Caco-2 (cell line): ENCODE data around the gene RIPOR2. TPM values are rescaled to one million over a fixed set of nuclear protein-coding genes. Genes with fewer than 3 reads are reported as not detected.
"Not testable (repeated sequence)": the region's sequence is repeated elsewhere in the genome, so short reads cannot be mapped to it uniquely, and the experiment has no call there.

Experiments used
- BruUV-seq: library from RNA; stranded (reverse); fragments of 400-500 nt; replicated peaks from 2 replicates; lab custom pipeline; 2021; lab: Mats Ljungman, UMichigan
- CTCF ChIA-PET: fragments of 300-600 bp; sonication (Branson Sonifier 250); formaldehyde crosslinking; loops from one replicate; lab custom pipeline; 2022; ENCODE audit warnings: antibody characterized with exemption; lab: Charles Lee
- POLR2A ChIA-PET: fragments of 300-600 bp; sonication (Branson Sonifier 250); formaldehyde crosslinking; loops from one replicate; lab custom pipeline; 2022; ENCODE audit warnings: antibody characterized with exemption; lab: Charles Lee
- DNase-seq, 2 experiments: peaks; one replicate each; pipeline versions ENCODE4 v3.0.0 to v3.0.0-alpha.2; 2020 to 2022
- H3K27me3 ChIP-seq: replicated peaks from 2 replicates; pipeline ENCODE4 v1.6.0; 2011; ENCODE audit warnings: low read length; ENCODE audit not compliant: control insufficient read depth, insufficient read depth
- H3K36me3 ChIP-seq: 2 replicates; pipeline ENCODE4 v1.5.1; 2011; ENCODE audit warnings: low read length; ENCODE audit not compliant: control insufficient read depth, insufficient read depth
- H3K4me1 ChIP-seq: fragments of 250-450 bp; sonication (Bioruptor Pico); 2 replicates; pipeline ENCODE4 v1.5.1; 2020; ENCODE audit warnings: mild to moderate bottlenecking
- H3K4me3 ChIP-seq: 2 replicates; pipeline ENCODE4 v1.5.1; 2011; ENCODE audit warnings: low read depth, mild to moderate bottlenecking, control low read depth, low read length
- H3K9me3 ChIP-seq: fragments of 250-450 bp; sonication (Bioruptor Pico); 2 replicates; pipeline ENCODE4 v1.5.1; 2020; ENCODE audit warnings: mild to moderate bottlenecking, moderate library complexity
- H3K27ac Mint-ChIP-seq: one replicate; pipeline ENCODE4 v1.8.0; 2022; ENCODE audit warnings: mixed read lengths; ENCODE audit not compliant: unreplicated experiment
- H3K27me3 Mint-ChIP-seq: one replicate; pipeline ENCODE4 v1.8.0; 2022; ENCODE audit warnings: mixed read lengths; ENCODE audit not compliant: insufficient read depth, unreplicated experiment
- H3K36me3 Mint-ChIP-seq: one replicate; pipeline ENCODE4 v1.8.0; 2022; ENCODE audit warnings: mild to moderate bottlenecking, mixed read lengths; ENCODE audit not compliant: insufficient read depth, unreplicated experiment
- H3K4me1 Mint-ChIP-seq: one replicate; pipeline ENCODE4 v1.8.0; 2022; ENCODE audit warnings: low read depth, mixed read lengths; ENCODE audit not compliant: unreplicated experiment
- H3K4me3 Mint-ChIP-seq: one replicate; pipeline ENCODE4 v1.8.0; 2022; ENCODE audit warnings: mild to moderate bottlenecking, moderate library complexity, mixed read lengths; ENCODE audit not compliant: unreplicated experiment
- H3K9me3 Mint-ChIP-seq: one replicate; pipeline ENCODE4 v1.8.0; 2022; ENCODE audit warnings: mixed read lengths; ENCODE audit not compliant: unreplicated experiment
- CTCF ChIP-seq, 2 experiments: fragments of 200-600 bp in 1 of 2; IDR thresholded peaks; 1 replicate in 1 of 2; 2 replicates in 1 of 2; pipeline versions ENCODE4 v1.5.1 to v1.8.0; 2011 to 2022; ENCODE audit warnings: antibody characterized with exemption in 1 of 2, control low read depth in 1 of 2, inconsistent platforms in 1 of 2, low read depth in 1 of 2, low read length in 1 of 2, mild to moderate bottlenecking in 1 of 2, moderate library complexity in 1 of 2; ENCODE audit not compliant: insufficient read depth in 1 of 2, severe bottlenecking in 1 of 2, unreplicated experiment in 1 of 2
- intact Hi-C: fragments of 100-400 bp; cut with micrococcal nuclease; formaldehyde crosslinking; loops from one replicate; pipeline ENCODE4 v1.10.0; 2022; ENCODE audit not compliant: unreplicated experiment
- total RNA-seq: library from RNA; stranded (reverse); gene quantifications from 2 replicates; pipeline ENCODE4 v1.2.3, GENCODE V29; 2022

The RIPOR2 gene
- total RNA-seq, 1 experiment from 2014 or later, result 0.64 TPM

- no peak for DNase-seq
- intact Hi-C loops, result loop anchor here (1.0 kb wide), 2 partner anchors 46 to 184 kb away; no protein-coding TSS in a partner anchor
- H3K36me3 Mint-ChIP-seq, result no peaks in the 10 kb centered on the region
- no peak overlapping the region for H3K4me3 Mint-ChIP-seq
- ChIA-PET POLR2A (no interaction called here), CTCF (interaction anchor here (1.2 kb wide), 1 partner anchor 14 kb away, joined by 3 read pairs; no protein-coding TSS in a partner anchor)
- Histone ChIP-seq H3K36me3 (no peaks in the 10 kb centered on the region), H3K27me3 (no peaks in the 10 kb centered on the region), H3K4me1 (no peaks in the 10 kb centered on the region; the same call in 1 of the 2 replicates), H3K9me3 (no peaks in the 10 kb centered on the region), H3K4me3 (no peak overlapping the region)
- H3K9me3 Mint-ChIP-seq, result no peaks in the 10 kb centered on the region
- no peaks in the 10 kb centered on the region for H3K27me3 Mint-ChIP-seq
- BruUV-seq, result no TSS peak
- H3K4me1 Mint-ChIP-seq, result peaks cover 14% of the 10 kb centered on the region
- TF ChIP-seq CTCF (IDR thresholded peaks at IDR 0.05; ENCODE audit: insufficient read depth in 1 of 2, low read depth in 1 of 2, low read length in 1 of 2, severe bottlenecking in 1 of 2, unreplicated experiment in 1 of 2), result peak; percentile 32
- no peak overlapping the region for H3K27ac Mint-ChIP-seq
Measured at GRCh38 chr6:24766680-24767462, 168.9 kb downstream of the RIPOR2 start.

DNA sequence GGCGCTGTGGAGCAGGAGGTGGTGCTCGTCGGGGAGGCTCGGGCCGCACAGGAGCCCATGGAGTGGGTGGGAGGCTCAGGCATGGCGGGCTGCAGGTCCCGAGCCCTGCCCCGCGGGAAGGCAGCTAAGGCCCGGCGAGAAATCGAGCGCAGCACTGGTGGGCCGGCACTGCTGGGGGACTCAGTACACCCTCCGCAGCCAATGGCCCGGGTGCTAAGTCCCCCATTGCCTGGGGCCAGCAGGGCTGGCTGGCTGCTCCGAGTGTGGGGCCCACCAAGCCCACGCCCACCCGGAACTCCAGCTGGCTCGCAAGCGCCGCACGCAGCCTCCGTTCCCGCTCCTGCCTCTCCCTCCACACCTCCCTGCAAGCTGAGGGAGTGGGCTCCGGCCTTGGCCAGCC is 169.8 kb downstream of the RIPOR2 start:
- CTCF ChIA-PET, H3K36me3 ChIP-seq, H3K4me1 ChIP-seq, H3K36me3 Mint-ChIP-seq, DNase-seq, BruUV-seq, H3K27me3 Mint-ChIP-seq, H3K27ac Mint-ChIP-seq, H3K27me3 ChIP-seq, POLR2A ChIA-PET, H3K9me3 ChIP-seq, H3K4me3 ChIP-seq, H3K9me3 Mint-ChIP-seq, H3K4me3 Mint-ChIP-seq: not testable (repeated sequence)
- H3K4me1 Mint-ChIP-seq, result peaks cover 14% of the 10 kb centered on the region
- intact Hi-C loops, result loop anchor here (1.0 kb wide), 2 partner anchors 45 to 183 kb away; no protein-coding TSS in a partner anchor

DNA sequence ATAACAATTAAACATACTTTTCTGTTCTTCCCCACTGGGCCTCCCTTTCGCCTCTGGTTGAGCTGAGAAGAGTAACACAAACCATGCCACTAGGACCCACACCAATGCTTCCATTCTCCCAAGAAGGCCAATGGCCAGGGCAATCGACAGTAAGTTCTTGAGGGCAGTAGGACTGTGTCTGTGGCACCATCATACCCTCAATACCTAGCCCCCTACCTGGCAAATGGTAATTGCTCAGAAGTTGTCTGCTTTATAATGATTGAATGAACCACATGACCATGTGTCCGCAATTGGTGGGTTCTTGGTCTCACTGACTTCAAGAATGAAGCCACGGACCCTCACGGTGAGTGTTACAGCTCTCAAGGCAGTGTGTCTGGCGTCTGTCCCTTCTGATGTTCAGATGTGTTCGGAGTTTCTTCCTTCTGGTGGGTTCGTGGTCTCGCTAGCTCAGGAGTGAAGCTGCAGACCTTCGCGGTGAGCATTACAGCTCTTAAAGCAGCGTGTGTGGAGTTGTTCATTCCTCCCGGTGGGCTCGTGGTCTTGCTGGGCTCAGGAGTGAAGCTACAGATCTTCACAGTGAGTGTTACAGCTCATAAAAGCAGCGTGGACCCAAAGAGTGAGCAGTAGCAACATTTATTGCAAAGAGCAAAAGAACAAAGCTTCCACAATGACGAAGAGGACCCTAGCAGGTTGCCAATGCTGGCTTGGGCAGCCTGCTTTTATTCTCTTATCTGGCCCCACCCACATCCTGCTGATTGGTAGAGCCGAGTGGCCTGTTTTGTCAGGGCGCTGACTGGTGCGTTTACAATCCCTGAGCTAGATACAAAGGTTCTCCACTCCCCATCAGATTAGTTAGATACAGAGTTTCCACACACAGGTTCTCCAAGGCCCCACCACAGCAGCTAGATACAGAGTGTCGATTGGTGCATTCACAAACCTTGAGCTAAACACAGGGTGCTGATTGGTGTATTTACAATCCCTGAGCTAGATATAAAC is 170.6 kb downstream of the RIPOR2 start:
- POLR2A ChIA-PET, H3K36me3 ChIP-seq, CTCF ChIA-PET, H3K4me1 ChIP-seq, H3K4me3 Mint-ChIP-seq, H3K36me3 Mint-ChIP-seq, H3K4me3 ChIP-seq, H3K27me3 Mint-ChIP-seq, H3K9me3 Mint-ChIP-seq, intact Hi-C loops, H3K27ac Mint-ChIP-seq, H3K9me3 ChIP-seq, H3K27me3 ChIP-seq, DNase-seq: not testable (repeated sequence)
- H3K4me1 Mint-ChIP-seq, result peaks cover 14% of the 10 kb centered on the region
- BruUV-seq, result TSS peak; percentile 71
